Coronary artery (tissue), 2 donors: ENCODE results near the gene KCNQ2.

ENCODE experiments used
- DNase-seq: peaks from one replicate; pipeline ENCODE4 v3.0.0-alpha.2; 2017; ENCODE audit warnings: low spot score
- H3K27ac ChIP-seq, 2 donors: fragments of 200-600 bp; sonication (generic); one replicate each; pipeline ENCODE4 v1.5.1; 2016 to 2019
- H3K4me3 ChIP-seq: fragments of 200-600 bp; sonication (generic); 2 replicates; pipeline ENCODE4 v1.5.1; 2016; ENCODE audit warnings: mild to moderate bottlenecking, moderate library complexity
- CTCF ChIP-seq: fragments of 200-600 bp; sonication (generic); IDR thresholded peaks from one replicate; pipeline ENCODE4 v1.5.1; 2019; ENCODE audit warnings: antibody characterized with exemption

Gene KCNQ2

GRCh38 chr20:63365601-63366389 is 106.7 kb downstream of the KCNQ2 start:
- Histone ChIP-seq H3K27ac (no peak overlapping the region), H3K4me3 (no peak overlapping the region)
- no peak for DNase-seq
- TF ChIP-seq CTCF = no peak

- Histone ChIP-seq H3K4me3 (no peak overlapping the region), H3K27ac (no peak overlapping the region)
- TF ChIP-seq CTCF = no peak
- no peak for DNase-seq
Measured at GRCh38 chr20:63364801-63365585, 107.5 kb downstream of the KCNQ2 start.

- Histone ChIP-seq H3K27ac (no peak overlapping the region), H3K4me3 (no peak overlapping the region)
- no peak for DNase-seq
- TF ChIP-seq CTCF = no peak
Measured at GRCh38 chr20:63363981-63364561, 108.4 kb downstream of the KCNQ2 start.

- no peak overlapping the region for H3K27ac ChIP-seq
- no peak for DNase-seq
- no peak overlapping the region for H3K4me3 ChIP-seq
- no peak for TF ChIP-seq CTCF
Measured at GRCh38 chr20:63363013-63363957, 109.2 kb downstream of the KCNQ2 start.

- DNase-seq = no peak
Measured at GRCh38 chr20:63362436-63363009, 109.9 kb downstream of the KCNQ2 start.

More at GRCh38 chr20:63362436-63363009, 109.9 kb downstream of the KCNQ2 start:
- H3K4me3 ChIP-seq = no peak overlapping the region
- H3K27ac ChIP-seq = no peak overlapping the region
- no peak for TF ChIP-seq CTCF
